Muscle layer of colon (tissue), 2 donors: ENCODE results near the gene CEP170B.
A peak's percentile ranks its signal among the peaks of the same experiment; 100 is the strongest.
"Not testable (repeated sequence)": the region's sequence is repeated elsewhere in the genome, so short reads cannot be mapped to it uniquely, and the experiment has no call there.

Experiments
- H3K27ac ChIP-seq: one replicate; pipeline ENCODE4 v1.7.0; 2013; ENCODE audit warnings: low read depth, mild to moderate bottlenecking, low read length, moderate library complexity
- H3K27me3 ChIP-seq, 2 donors: one replicate each; pipeline ENCODE4 v1.7.0; 2013; ENCODE audit warnings: low read length in 2 of 2, mild to moderate bottlenecking in 2 of 2; ENCODE audit not compliant: insufficient read depth in 2 of 2, control insufficient read depth in 1 of 2
- H3K36me3 ChIP-seq: one replicate; pipeline ENCODE4 v1.7.0; 2013; ENCODE audit warnings: mild to moderate bottlenecking, low read length; ENCODE audit not compliant: insufficient read depth
- H3K4me1 ChIP-seq: one replicate; pipeline ENCODE4 v1.7.0; 2013; ENCODE audit warnings: mild to moderate bottlenecking, low read length; ENCODE audit not compliant: insufficient read depth
- H3K4me3 ChIP-seq, 2 donors: one replicate each; pipeline ENCODE4 v1.7.0; 2013; ENCODE audit warnings: low read length in 2 of 2, low read depth in 1 of 2, mild to moderate bottlenecking in 1 of 2, moderate library complexity in 1 of 2
- H3K9ac ChIP-seq: one replicate; pipeline ENCODE4 v1.7.0; 2013; ENCODE audit warnings: low read length
- H3K9me3 ChIP-seq: one replicate; pipeline ENCODE4 v1.7.0; 2013; ENCODE audit warnings: mild to moderate bottlenecking, low read length
- donor health status: abdominal sarcoma.
- donor health status: Adenocarcinoma of cecum.

The CEP170B gene

DNA sequence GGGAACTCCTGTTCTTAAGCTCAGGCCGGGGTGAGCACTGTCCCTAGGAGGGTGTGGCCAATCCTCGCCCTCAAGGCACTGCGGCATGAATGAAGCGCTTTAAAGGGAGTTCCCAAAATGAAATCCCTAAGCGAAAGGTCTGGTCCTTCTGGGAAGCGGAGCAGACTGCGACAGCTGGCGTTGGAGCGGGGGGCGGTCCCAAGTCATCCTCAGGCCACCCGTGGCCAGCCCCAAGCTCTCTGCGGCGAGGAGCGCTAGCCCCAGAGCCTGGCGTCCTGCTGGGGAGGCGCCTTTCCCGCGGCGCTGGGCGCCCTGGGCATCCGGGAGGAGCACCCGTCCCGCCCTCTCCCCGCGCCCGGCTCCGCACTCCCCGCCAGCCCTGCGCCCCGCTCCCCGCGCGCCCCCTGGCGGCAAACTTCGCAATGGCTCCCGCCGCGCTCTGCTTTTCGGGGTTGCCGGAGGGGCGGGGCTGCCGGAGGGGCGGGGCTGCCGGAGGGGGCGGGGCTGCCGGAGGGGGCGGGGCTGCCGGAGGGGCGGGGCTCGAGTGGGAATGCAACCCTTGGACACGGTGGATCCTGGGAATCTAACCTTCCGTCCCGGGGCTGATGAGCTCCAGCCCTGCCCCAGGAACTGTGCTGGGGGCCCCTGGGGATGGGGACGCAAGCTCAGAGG lies 38.7 kb upstream of the CEP170B start:
- Histone ChIP-seq H3K4me3 (peak overlapping the region; percentile 57 to 70), H3K4me1 (no peaks in the 10 kb centered on the region), H3K27ac (no peak overlapping the region)

GRCh38 chr14:104826861-104827176 lies 38.2 kb upstream of the CEP170B start:
- Histone ChIP-seq H3K27ac (no peak overlapping the region), H3K9me3 (no peaks in the 10 kb centered on the region), H3K4me1 (no peaks in the 10 kb centered on the region), H3K4me3 (peak overlapping the region in 1 of 2 donors; percentile 18), H3K36me3 (no peaks in the 10 kb centered on the region), H3K9ac (no peak overlapping the region), H3K27me3 (no peaks in the 10 kb centered on the region)

More for the DNA sequence above, 38.7 kb upstream of the CEP170B start:
- H3K9ac ChIP-seq, result no peak overlapping the region
- H3K27me3 ChIP-seq, result no peaks in the 10 kb centered on the region
- no peaks in the 10 kb centered on the region for H3K9me3 ChIP-seq
- H3K36me3 ChIP-seq, result no peaks in the 10 kb centered on the region

- Histone ChIP-seq H3K4me1 (no peaks in the 10 kb centered on the region), H3K9ac (no peak overlapping the region), H3K36me3 (no peaks in the 10 kb centered on the region), H3K9me3 (no peaks in the 10 kb centered on the region), H3K27ac (no peak overlapping the region), H3K4me3 (peak overlapping the region; percentile 18 to 38), H3K27me3 (no peaks in the 10 kb centered on the region)
Observed at GRCh38 chr14:104827177-104828055, 37.7 kb upstream of the CEP170B start.

GRCh38 chr14:104830781-104831180 lies 34.3 kb upstream of the CEP170B start:
- no peak overlapping the region for H3K27ac ChIP-seq
- no peak overlapping the region for H3K9ac ChIP-seq
- no peak overlapping the region for H3K4me3 ChIP-seq
- no peaks in the 10 kb centered on the region for H3K27me3 ChIP-seq
- H3K36me3 ChIP-seq, result no peaks in the 10 kb centered on the region
- no peaks in the 10 kb centered on the region for H3K4me1 ChIP-seq
- no peaks in the 10 kb centered on the region for H3K9me3 ChIP-seq

- not testable (repeated sequence) for H3K9me3 ChIP-seq
Observed at GRCh38 chr14:104836171-104836935, 28.7 kb upstream of the CEP170B start.

GRCh38 chr14:104841730-104842129 lies 23.3 kb upstream of the CEP170B start:
- no peak overlapping the region for H3K9ac ChIP-seq
- no peaks in the 10 kb centered on the region for H3K9me3 ChIP-seq
- H3K4me3 ChIP-seq, result no peak overlapping the region
- H3K27ac ChIP-seq, result no peak overlapping the region
- H3K36me3 ChIP-seq, result no peaks in the 10 kb centered on the region
- H3K27me3 ChIP-seq, result peaks cover 24 to 41% of the 10 kb centered on the region in 2 donors
- H3K4me1 ChIP-seq, result peaks cover 12% of the 10 kb centered on the region

More at GRCh38 chr14:104836171-104836935, 28.7 kb upstream of the CEP170B start:
- H3K4me3 ChIP-seq, H3K36me3 ChIP-seq, H3K4me1 ChIP-seq, H3K27me3 ChIP-seq, H3K9ac ChIP-seq, H3K27ac ChIP-seq: not testable (repeated sequence)

DNA sequence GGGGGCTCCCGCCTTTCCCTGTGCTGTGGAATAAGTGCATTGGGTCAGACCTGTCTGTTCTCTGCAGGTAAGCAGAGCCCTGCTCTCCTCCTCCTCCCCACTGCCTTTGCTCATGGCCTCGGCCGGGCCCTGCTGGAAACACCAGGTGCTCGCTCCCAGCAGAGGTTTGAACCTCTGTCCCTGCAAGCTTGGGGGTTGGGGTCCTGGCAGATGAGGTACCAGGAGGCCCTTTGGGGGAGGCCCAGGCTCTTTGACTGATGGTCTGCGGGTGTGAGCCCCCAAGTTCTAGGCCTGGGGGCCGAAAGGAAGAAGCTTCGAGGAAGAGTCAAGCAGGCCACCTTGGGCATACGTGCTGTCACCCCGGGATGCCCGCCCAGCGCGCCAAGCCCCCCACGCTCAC lies 22.1 kb upstream of the CEP170B start:
- peak overlapping the region in 1 of 2 donors; percentile 44 for H3K4me3 ChIP-seq
- H3K27me3 ChIP-seq, result peaks cover 24 to 45% of the 10 kb centered on the region in 2 donors
- no peak overlapping the region for H3K27ac ChIP-seq
- no peak overlapping the region for H3K9ac ChIP-seq
- H3K9me3 ChIP-seq, result no peaks in the 10 kb centered on the region
- no peaks in the 10 kb centered on the region for H3K36me3 ChIP-seq
- H3K4me1 ChIP-seq, result peaks cover 12% of the 10 kb centered on the region

DNA sequence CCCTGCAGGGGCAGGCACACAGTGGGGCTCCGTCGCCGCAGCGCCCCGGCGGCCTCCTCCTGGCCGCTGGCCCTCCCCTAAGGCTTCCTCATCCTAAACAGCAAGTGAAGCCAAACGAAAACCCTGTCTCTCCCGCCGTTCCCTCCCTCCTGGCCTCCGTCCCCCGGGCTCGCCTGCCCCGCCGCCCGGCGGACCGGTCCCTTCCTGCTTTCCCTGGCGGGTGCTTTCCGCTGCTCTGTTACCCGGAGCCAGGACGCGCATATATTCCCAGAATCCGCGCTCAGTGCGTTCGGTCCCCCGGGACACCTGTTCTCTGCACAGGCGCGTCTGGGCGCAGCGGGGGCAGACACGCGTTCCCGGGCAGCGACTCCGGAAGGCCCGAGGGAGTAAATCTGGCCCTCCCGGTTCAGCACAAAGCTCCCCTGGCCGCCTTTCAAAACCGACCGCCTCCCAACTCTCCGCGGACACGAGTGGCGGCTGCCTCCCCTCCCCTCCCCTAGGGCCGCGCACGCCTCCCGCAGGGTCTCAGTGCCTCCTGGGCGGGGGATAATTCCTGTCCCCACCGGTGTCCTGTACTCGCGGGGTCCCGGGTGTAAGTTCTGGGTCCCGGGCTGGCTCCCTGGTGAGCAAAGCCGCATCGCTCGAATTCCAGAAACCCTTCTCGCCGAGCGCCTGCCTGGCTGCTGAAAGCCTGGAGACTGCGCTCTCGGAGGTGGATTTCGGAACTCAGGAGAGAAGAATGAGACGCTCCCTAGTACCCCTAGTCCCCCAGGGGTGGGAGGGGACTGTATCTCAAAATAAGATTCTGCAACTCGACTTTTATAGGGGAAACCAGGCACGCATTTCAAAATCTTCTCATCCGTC lies 21.4 kb upstream of the CEP170B start:
- Histone ChIP-seq H3K9ac (no peak overlapping the region), H3K27ac (no peak overlapping the region), H3K36me3 (no peaks in the 10 kb centered on the region), H3K9me3 (no peaks in the 10 kb centered on the region), H3K27me3 (peaks cover 24 to 45% of the 10 kb centered on the region in 2 donors), H3K4me1 (peaks cover 12% of the 10 kb centered on the region), H3K4me3 (peak overlapping the region; percentile 44 to 55)

DNA sequence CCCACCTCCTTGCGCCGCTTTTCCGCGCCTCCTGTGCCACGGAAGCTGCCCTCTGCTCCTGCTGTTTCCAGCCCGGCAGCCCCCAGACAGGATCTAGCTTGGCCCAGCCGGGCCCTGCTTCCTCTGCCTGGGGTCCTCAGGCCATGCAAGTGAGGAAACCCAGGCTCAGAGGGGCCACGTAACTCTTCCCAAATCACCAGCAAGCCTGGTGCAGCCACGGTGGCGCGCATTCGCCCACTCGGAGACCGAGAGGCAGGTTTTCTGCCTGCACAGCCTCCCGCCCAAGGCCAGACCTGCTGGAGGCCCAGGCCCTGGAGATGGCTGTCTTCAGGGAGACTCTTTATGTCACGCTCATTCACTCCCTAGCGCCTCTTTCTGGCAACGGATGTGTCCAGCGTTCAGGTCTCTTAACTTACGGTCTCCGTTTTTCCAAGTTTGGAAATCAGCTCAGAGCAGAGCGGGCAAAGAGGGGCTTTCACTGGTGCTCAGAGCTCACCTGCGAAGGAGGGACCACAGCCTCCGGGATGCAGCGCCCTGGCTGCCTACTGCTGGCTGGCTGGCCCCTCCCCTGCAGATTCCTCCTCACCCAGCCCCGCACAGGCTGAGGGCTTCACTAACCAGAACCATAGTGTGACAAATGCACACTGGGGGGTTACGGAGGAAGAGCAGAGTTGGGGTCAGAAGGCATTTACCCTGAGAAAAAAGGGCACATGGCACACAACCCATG lies 20.6 kb upstream of the CEP170B start:
- Histone ChIP-seq H3K9ac (no peak overlapping the region), H3K36me3 (no peaks in the 10 kb centered on the region), H3K9me3 (no peaks in the 10 kb centered on the region), H3K27ac (no peak overlapping the region), H3K27me3 (peaks cover 24 to 45% of the 10 kb centered on the region in 2 donors), H3K4me3 (peak overlapping the region; percentile 44 to 55), H3K4me1 (peaks cover 12% of the 10 kb centered on the region)

GRCh38 chr14:104845033-104845666 lies 19.9 kb upstream of the CEP170B start:
- no peak overlapping the region for H3K9ac ChIP-seq
- H3K9me3 ChIP-seq, result no peaks in the 10 kb centered on the region
- H3K36me3 ChIP-seq, result no peaks in the 10 kb centered on the region
- H3K27me3 ChIP-seq, result peaks cover 24 to 45% of the 10 kb centered on the region in 2 donors
- H3K4me1 ChIP-seq, result peaks cover 12% of the 10 kb centered on the region
- H3K27ac ChIP-seq, result no peak overlapping the region
- no peak overlapping the region for H3K4me3 ChIP-seq
